Measurements from ENCODE around the gene POMGNT2.

POMGNT2 gene

GRCh38 chr3:43073836-43074220 is 32.1 kb downstream of the POMGNT2 start:
- TF ChIP-seq CTCF (IDR thresholded peaks at IDR 0.05; ENCODE audit: insufficient read depth, low read length), result no peak
- TF ChIP-seq REST (IDR thresholded peaks at IDR 0.05; ENCODE audit: insufficient replicate concordance, low read depth), result no peak
- TF ChIP-seq POLR2AphosphoS5 (IDR thresholded peaks at IDR 0.05; ENCODE audit: low read depth), result no peak
- no peak for TF ChIP-seq GABPA (IDR thresholded peaks at IDR 0.05; ENCODE audit: low read depth)
- no peak for TF ChIP-seq SPI1 (IDR thresholded peaks at IDR 0.05; ENCODE audit: borderline replicate concordance, low read depth)
- no peak overlapping the region for H3K27ac ChIP-seq (replicated peaks)
- no peak for DNase-seq (ENCODE audit: low read depth in 1 of 2, low spot score in 1 of 2)
- no peak overlapping the region for H3K4me3 ChIP-seq (replicated peaks; ENCODE audit: insufficient read depth, low read length)
- no peaks in the 10 kb centered on the region for H3K27me3 ChIP-seq (ENCODE audit: insufficient read depth, poor library complexity, severe bottlenecking)

- TF ChIP-seq GABPA (IDR thresholded peaks at IDR 0.05; ENCODE audit: low read depth), result no peak
- TF ChIP-seq CTCF (IDR thresholded peaks at IDR 0.05; ENCODE audit: insufficient read depth, low read length), result no peak
- no peak for TF ChIP-seq POLR2AphosphoS5 (IDR thresholded peaks at IDR 0.05; ENCODE audit: low read depth)
- no peak for TF ChIP-seq REST (IDR thresholded peaks at IDR 0.05; ENCODE audit: insufficient replicate concordance, low read depth)
- no peak for TF ChIP-seq SPI1 (IDR thresholded peaks at IDR 0.05; ENCODE audit: borderline replicate concordance, low read depth)
- no peak overlapping the region for H3K27ac ChIP-seq (replicated peaks)
- DNase-seq (ENCODE audit: low read depth in 1 of 2, low spot score in 1 of 2), result no peak
- H3K4me3 ChIP-seq (replicated peaks; ENCODE audit: insufficient read depth, low read length), result no peak overlapping the region
- no peaks in the 10 kb centered on the region for H3K27me3 ChIP-seq (ENCODE audit: insufficient read depth, poor library complexity, severe bottlenecking)
Observed at GRCh38 chr3:43073116-43073835, 32.6 kb downstream of the POMGNT2 start.

- Histone ChIP-seq H3K4me3 (replicated peaks; ENCODE audit: insufficient read depth, low read length) (no peak overlapping the region), H3K27me3 (ENCODE audit: insufficient read depth, poor library complexity, severe bottlenecking) (no peaks in the 10 kb centered on the region), H3K27ac (replicated peaks) (no peak overlapping the region)
- TF ChIP-seq SPI1 (IDR thresholded peaks at IDR 0.05; ENCODE audit: borderline replicate concordance, low read depth), result no peak
- TF ChIP-seq POLR2AphosphoS5 (IDR thresholded peaks at IDR 0.05; ENCODE audit: low read depth), result no peak
- no peak for TF ChIP-seq CTCF (IDR thresholded peaks at IDR 0.05; ENCODE audit: insufficient read depth, low read length)
- no peak for TF ChIP-seq GABPA (IDR thresholded peaks at IDR 0.05; ENCODE audit: low read depth)
- no peak for TF ChIP-seq REST (IDR thresholded peaks at IDR 0.05; ENCODE audit: insufficient replicate concordance, low read depth)
- no peak for DNase-seq (ENCODE audit: low read depth in 1 of 2, low spot score in 1 of 2)
Observed at GRCh38 chr3:43072361-43072760, 33.5 kb downstream of the POMGNT2 start.
